OCI-LY3 (cell line): ENCODE data around the gene F2.

Source experiments
- CTCF ChIP-seq: fragments of 200-600, 300-600 bp; sonication (generic); IDR thresholded peaks from 2 replicates; pipeline ENCODE4 v1.5.1; 2014; ENCODE audit warnings: antibody characterized with exemption, low read length, low read depth
- EZH2phosphoT487 ChIP-seq: fragments of 200-600 bp; shearing (Covaris generic); IDR thresholded peaks from 2 replicates; pipeline ENCODE4 v1.6.1; 2018; ENCODE audit warnings: antibody characterized with exemption, mixed run types, low read depth

GRCh38 chr11:46677169-46677568 lies 41.8 kb upstream of the F2 start:
- TF ChIP-seq CTCF: no peak
- TF ChIP-seq EZH2phosphoT487: no peak
